GM23338 (cell line): ENCODE measurements around the gene RFNG. TPM values are rescaled to one million over a fixed set of nuclear protein-coding genes. Genes with fewer than 3 reads are reported as not detected.

ENCODE experiments used
- ATAC-seq: fragments of 200-7000 bp; cut with Tn5 transposase; 3 replicates; pipeline ENCODE4 v1.9.1; 2020
- DNase-seq: peaks from one replicate; pipeline ENCODE4 v3.0.0-alpha.2; 2015; ENCODE audit warnings: low spot score
- H2AFZ ChIP-seq: fragments of 200-600 bp; sonication (generic); 2 replicates; pipeline ENCODE4 v1.8.0; 2016; ENCODE audit warnings: antibody characterized with exemption, mild to moderate bottlenecking, moderate library complexity
- H3F3A ChIP-seq: fragments of 200-600 bp; sonication (generic); replicated peaks from 2 replicates; pipeline ENCODE4 v1.8.0; 2017; ENCODE audit warnings: antibody characterized with exemption, mixed run types, low read depth
- H3K27ac ChIP-seq: fragments of 200-600 bp; sonication (generic); 2 replicates; pipeline ENCODE4 v1.6.1; 2016; ENCODE audit warnings: low read depth
- H3K27me3 ChIP-seq: fragments of 200-600 bp; sonication (generic); 2 replicates; pipeline ENCODE4 v1.8.0; 2016; ENCODE audit warnings: mild to moderate bottlenecking, mixed run types, moderate library complexity; ENCODE audit not compliant: insufficient read depth
- H3K36me3 ChIP-seq: fragments of 200-600 bp; sonication (generic); 2 replicates; pipeline ENCODE4 v1.8.0; 2016; ENCODE audit warnings: mild to moderate bottlenecking; ENCODE audit not compliant: insufficient read depth
- H3K4me1 ChIP-seq: fragments of 200-600 bp; sonication (generic); 2 replicates; pipeline ENCODE4 v1.8.0; 2016; ENCODE audit warnings: mild to moderate bottlenecking, moderate library complexity; ENCODE audit not compliant: insufficient read depth
- H3K4me2 ChIP-seq: fragments of 200-600 bp; sonication (generic); 2 replicates; pipeline ENCODE4 v1.7.1; 2017; ENCODE audit warnings: mixed run types
- H3K4me3 ChIP-seq: fragments of 200-600 bp; sonication (generic); 2 replicates; pipeline ENCODE4 v1.6.1; 2016; ENCODE audit warnings: mixed run types
- H3K79me2 ChIP-seq: fragments of 200-600 bp; sonication (generic); replicated peaks from 2 replicates; pipeline ENCODE4 v1.8.0; 2017; ENCODE audit warnings: mild to moderate bottlenecking; ENCODE audit not compliant: insufficient read depth
- H3K9me2 ChIP-seq: fragments of 200-600 bp; sonication (generic); 2 replicates; pipeline ENCODE4 v1.8.0; 2017; ENCODE audit not compliant: insufficient read depth
- H4K20me1 ChIP-seq: fragments of 200-600 bp; sonication (generic); replicated peaks from 2 replicates; pipeline ENCODE4 v1.8.0; 2017; ENCODE audit warnings: mild to moderate bottlenecking; ENCODE audit not compliant: insufficient read depth
- H3K27ac Mint-ChIP-seq: 2 replicates; pipeline ENCODE4 v1.8.0; 2020; ENCODE audit warnings: inconsistent platforms, mild to moderate bottlenecking, moderate library complexity, mixed read lengths
- H3K27me3 Mint-ChIP-seq: 3 replicates; pipeline ENCODE4 v1.8.0; 2022; ENCODE audit warnings: low read depth, mild to moderate bottlenecking, moderate library complexity, mixed read lengths, inconsistent platforms; ENCODE audit not compliant: insufficient read depth, poor library complexity
- H3K36me3 Mint-ChIP-seq: 3 replicates; pipeline ENCODE4 v1.8.0; 2021; ENCODE audit warnings: low read depth, mild to moderate bottlenecking, inconsistent platforms, moderate library complexity, mixed read lengths
- H3K4me1 Mint-ChIP-seq: 3 replicates; pipeline ENCODE4 v1.8.0; 2020; ENCODE audit warnings: mild to moderate bottlenecking, inconsistent platforms, mixed read lengths
- H3K4me3 Mint-ChIP-seq: 3 replicates; pipeline ENCODE4 v1.8.0; 2021; ENCODE audit warnings: moderate library complexity, mild to moderate bottlenecking, inconsistent platforms, mixed read lengths
- H3K9me3 Mint-ChIP-seq: 3 replicates; pipeline ENCODE4 v1.8.0; 2020; ENCODE audit warnings: moderate library complexity, mild to moderate bottlenecking, inconsistent platforms, mixed read lengths
- CREB1 ChIP-seq: fragments of 250-450 bp; sonication (Bioruptor Pico); IDR thresholded peaks from 2 replicates; pipeline ENCODE4 v1.5.0; 2020; ENCODE audit warnings: low read depth, mild to moderate bottlenecking, moderate library complexity
- ETS1 ChIP-seq: IDR thresholded peaks from 2 replicates; pipeline ENCODE4 v1.6.1; 2016; ENCODE audit warnings: antibody characterized with exemption
- EZH2 ChIP-seq: fragments of 200-600 bp; sonication (generic); IDR thresholded peaks from one replicate; pipeline ENCODE4 v1.8.0; 2017; ENCODE audit warnings: antibody characterized with exemption, mild to moderate bottlenecking, low read depth; ENCODE audit not compliant: unreplicated experiment
- EZH2phosphoT487 ChIP-seq: fragments of 200-600 bp; sonication (generic); IDR thresholded peaks from one replicate; pipeline ENCODE4 v1.8.1; 2018; ENCODE audit warnings: antibody characterized with exemption; ENCODE audit not compliant: unreplicated experiment
- NANOG ChIP-seq: IDR thresholded peaks from 2 replicates; pipeline ENCODE4 v1.6.1; 2016; ENCODE audit warnings: antibody characterized with exemption, borderline replicate concordance
- POLR2AphosphoS5 ChIP-seq: IDR thresholded peaks from 2 replicates; pipeline ENCODE4 v1.6.1; 2016; ENCODE audit warnings: antibody characterized with exemption, low read depth
- ZNF114 ChIP-seq: fragments of 250-450 bp; sonication (Bioruptor Pico); IDR thresholded peaks from 2 replicates; pipeline ENCODE4 v1.5.0; 2020; ENCODE audit warnings: mild to moderate bottlenecking, moderate library complexity
- ZNF331 ChIP-seq: fragments of 250-450 bp; sonication (Bioruptor Pico); IDR thresholded peaks from 2 replicates; pipeline ENCODE4 v1.5.0; 2020; ENCODE audit warnings: low read depth, mild to moderate bottlenecking, moderate library complexity
- polyA plus RNA-seq: library from polyadenylated mRNA; unstranded; fragments of >200 nt; fragmentation: Nextera tagmentation; extraction: Ambion mirVana; gene quantifications from 2 replicates; pipeline ENCODE4 v1.2.1, GENCODE V29; 2016
- total RNA-seq: library from RNA; depleted of rRNA; stranded (reverse); fragments of >200 nt; shearing (Covaris generic); gene quantifications from 2 replicates; pipeline ENCODE4 v1.2.3, GENCODE V29; 2014
- TF ChIP-seq, protein P1 (sequence below): IDR thresholded peaks from one replicate; pipeline ENCODE4 v1.6.1; 2018; ENCODE audit warnings: antibody characterized with exemption; ENCODE audit not compliant: unreplicated experiment
- TF ChIP-seq, protein P2 (sequence below), 2 experiments: fragments of 200-600 bp in 1 of 2; sonication (generic) in 1 of 2; conservative IDR thresholded peaks; 2 replicates each; pipeline versions ENCODE4 v1.5.1 to v1.6.1; 2016 to 2017; ENCODE audit warnings: antibody characterized with exemption in 2 of 2, low read depth in 2 of 2, mild to moderate bottlenecking in 2 of 2, moderate library complexity in 1 of 2

Gene RFNG
- total and polyA plus RNA-seq, 2 experiments from 2014 or later, result 18.0 to 44.7 TPM

GRCh38 chr17:82055965-82056728 lies 4.5 kb upstream of the RFNG start:
- ATAC-seq, result no peak
- no peak overlapping the region for H3K27ac ChIP-seq
- peaks cover 8% of the 10 kb centered on the region; the same call in 1 of the 2 replicates for H4K20me1 ChIP-seq

DNA sequence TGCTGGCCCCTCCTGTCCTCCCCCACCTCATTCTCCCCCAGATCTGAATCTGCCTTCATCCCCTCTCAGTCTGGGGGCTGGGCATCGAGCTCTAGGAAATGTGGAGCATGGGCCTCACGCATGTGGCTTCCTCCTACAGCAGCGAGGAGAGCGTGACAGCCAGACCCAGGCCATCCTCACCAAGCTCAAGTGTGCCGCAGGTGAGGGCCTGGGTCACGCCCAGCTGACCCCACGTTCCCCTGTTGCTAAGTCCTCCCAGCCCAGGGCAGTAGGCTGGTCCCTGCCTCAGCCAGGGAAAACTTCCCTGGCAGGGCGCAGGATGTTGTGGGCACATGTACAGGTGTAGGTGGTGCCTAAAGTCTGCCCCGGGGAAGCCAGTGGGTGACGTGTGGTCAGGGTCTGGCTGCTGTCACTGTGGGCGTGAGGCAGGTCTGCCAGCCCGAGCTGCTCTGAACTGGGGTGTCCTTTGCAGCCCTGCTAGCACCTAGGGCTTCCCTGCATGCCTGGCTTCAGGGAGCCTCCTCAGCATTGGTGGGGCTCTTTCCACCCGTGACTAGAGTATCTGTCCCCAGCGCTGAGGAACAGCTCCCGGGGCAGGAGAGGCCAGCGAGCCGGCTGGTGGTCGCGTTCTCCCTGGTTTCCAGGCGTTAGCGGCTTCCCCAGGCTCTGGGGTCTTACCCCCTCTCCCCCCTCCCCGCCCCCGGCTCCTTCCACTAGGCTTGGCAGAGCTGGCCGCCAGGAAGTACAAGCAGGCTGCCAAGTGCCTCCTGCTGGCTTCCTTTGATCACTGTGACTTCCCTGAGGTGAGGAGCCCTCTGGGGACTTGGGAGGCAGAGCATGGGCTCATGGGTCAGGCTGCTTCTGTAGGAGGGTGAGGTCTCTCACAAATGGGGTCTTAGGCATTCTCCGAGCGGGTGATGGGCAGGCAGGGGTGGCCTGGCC lies 3.7 kb upstream of the RFNG start:
- H4K20me1 ChIP-seq, result peaks cover 8% of the 10 kb centered on the region; the same call in 1 of the 2 replicates
- no peak overlapping the region for H3K4me3 Mint-ChIP-seq
- TF ChIP-seq ZNF331, result no peak
- TF ChIP-seq POLR2AphosphoS5, result no peak
- TF ChIP-seq EZH2, result no peak
- TF ChIP-seq NANOG, result no peak
- TF ChIP-seq, protein P1, sequence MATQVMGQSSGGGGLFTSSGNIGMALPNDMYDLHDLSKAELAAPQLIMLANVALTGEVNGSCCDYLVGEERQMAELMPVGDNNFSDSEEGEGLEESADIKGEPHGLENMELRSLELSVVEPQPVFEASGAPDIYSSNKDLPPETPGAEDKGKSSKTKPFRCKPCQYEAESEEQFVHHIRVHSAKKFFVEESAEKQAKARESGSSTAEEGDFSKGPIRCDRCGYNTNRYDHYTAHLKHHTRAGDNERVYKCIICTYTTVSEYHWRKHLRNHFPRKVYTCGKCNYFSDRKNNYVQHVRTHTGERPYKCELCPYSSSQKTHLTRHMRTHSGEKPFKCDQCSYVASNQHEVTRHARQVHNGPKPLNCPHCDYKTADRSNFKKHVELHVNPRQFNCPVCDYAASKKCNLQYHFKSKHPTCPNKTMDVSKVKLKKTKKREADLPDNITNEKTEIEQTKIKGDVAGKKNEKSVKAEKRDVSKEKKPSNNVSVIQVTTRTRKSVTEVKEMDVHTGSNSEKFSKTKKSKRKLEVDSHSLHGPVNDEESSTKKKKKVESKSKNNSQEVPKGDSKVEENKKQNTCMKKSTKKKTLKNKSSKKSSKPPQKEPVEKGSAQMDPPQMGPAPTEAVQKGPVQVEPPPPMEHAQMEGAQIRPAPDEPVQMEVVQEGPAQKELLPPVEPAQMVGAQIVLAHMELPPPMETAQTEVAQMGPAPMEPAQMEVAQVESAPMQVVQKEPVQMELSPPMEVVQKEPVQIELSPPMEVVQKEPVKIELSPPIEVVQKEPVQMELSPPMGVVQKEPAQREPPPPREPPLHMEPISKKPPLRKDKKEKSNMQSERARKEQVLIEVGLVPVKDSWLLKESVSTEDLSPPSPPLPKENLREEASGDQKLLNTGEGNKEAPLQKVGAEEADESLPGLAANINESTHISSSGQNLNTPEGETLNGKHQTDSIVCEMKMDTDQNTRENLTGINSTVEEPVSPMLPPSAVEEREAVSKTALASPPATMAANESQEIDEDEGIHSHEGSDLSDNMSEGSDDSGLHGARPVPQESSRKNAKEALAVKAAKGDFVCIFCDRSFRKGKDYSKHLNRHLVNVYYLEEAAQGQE, result no peak
- TF ChIP-seq, protein P2, sequence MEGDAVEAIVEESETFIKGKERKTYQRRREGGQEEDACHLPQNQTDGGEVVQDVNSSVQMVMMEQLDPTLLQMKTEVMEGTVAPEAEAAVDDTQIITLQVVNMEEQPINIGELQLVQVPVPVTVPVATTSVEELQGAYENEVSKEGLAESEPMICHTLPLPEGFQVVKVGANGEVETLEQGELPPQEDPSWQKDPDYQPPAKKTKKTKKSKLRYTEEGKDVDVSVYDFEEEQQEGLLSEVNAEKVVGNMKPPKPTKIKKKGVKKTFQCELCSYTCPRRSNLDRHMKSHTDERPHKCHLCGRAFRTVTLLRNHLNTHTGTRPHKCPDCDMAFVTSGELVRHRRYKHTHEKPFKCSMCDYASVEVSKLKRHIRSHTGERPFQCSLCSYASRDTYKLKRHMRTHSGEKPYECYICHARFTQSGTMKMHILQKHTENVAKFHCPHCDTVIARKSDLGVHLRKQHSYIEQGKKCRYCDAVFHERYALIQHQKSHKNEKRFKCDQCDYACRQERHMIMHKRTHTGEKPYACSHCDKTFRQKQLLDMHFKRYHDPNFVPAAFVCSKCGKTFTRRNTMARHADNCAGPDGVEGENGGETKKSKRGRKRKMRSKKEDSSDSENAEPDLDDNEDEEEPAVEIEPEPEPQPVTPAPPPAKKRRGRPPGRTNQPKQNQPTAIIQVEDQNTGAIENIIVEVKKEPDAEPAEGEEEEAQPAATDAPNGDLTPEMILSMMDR (conservative IDR thresholded peaks at IDR 0.05; ENCODE audit: low read depth in 2 of 2), result no peak
- no peak for TF ChIP-seq ZNF114 (CRISPR knock-in tag)
- TF ChIP-seq ETS1, result no peak
- TF ChIP-seq EZH2phosphoT487, result no peak
- TF ChIP-seq CREB1 (CRISPR knock-in tag), result no peak

More at GRCh38 chr17:82055965-82056728, 4.5 kb upstream of the RFNG start:
- Mint-ChIP-seq H3K4me3 (no peak overlapping the region), H3K36me3 (peaks cover 22% of the 10 kb centered on the region), H3K27ac (no peak overlapping the region), H3K27me3 (peaks cover 16% of the 10 kb centered on the region), H3K4me1 (no peaks in the 10 kb centered on the region; the same call in 2 of the 3 replicates), H3K9me3 (no peaks in the 10 kb centered on the region)
- no peaks in the 10 kb centered on the region for H3K4me1 ChIP-seq
- H3K9me2 ChIP-seq, result no peaks in the 10 kb centered on the region
- H3K36me3 ChIP-seq, result peaks cover 4% of the 10 kb centered on the region; the same call in 1 of the 2 replicates
- no peak overlapping the region for H3K4me2 ChIP-seq
- peaks cover 9% of the 10 kb centered on the region; the same call in 1 of the 2 replicates for H3F3A ChIP-seq
- no peak for DNase-seq
- H2AFZ ChIP-seq, result no peak overlapping the region
- H3K4me3 ChIP-seq, result no peak overlapping the region
- H3K27me3 ChIP-seq, result no peaks in the 10 kb centered on the region
- peaks cover 9% of the 10 kb centered on the region; the same call in 1 of the 2 replicates for H3K79me2 ChIP-seq
- no peak for TF ChIP-seq CREB1 (CRISPR knock-in tag)
- TF ChIP-seq, protein P2 (conservative IDR thresholded peaks at IDR 0.05; ENCODE audit: low read depth in 2 of 2), result no peak

More for the DNA sequence above, 3.7 kb upstream of the RFNG start:
- ATAC-seq (no peak), DNase-seq (no peak)
- Histone ChIP-seq H3K4me2 (no peak overlapping the region), H3F3A (peaks cover 9% of the 10 kb centered on the region; the same call in 1 of the 2 replicates), H3K79me2 (peaks cover 9% of the 10 kb centered on the region; the same call in 1 of the 2 replicates), H3K4me3 (no peak overlapping the region), H3K27me3 (no peaks in the 10 kb centered on the region), H3K36me3 (peaks cover 4% of the 10 kb centered on the region; the same call in 1 of the 2 replicates), H3K27ac (no peak overlapping the region), H2AFZ (no peak overlapping the region), H3K4me1 (no peaks in the 10 kb centered on the region), H3K9me2 (no peaks in the 10 kb centered on the region)
- H3K9me3 Mint-ChIP-seq, result no peaks in the 10 kb centered on the region
- H3K27ac Mint-ChIP-seq, result no peak overlapping the region
- peaks cover 22% of the 10 kb centered on the region for H3K36me3 Mint-ChIP-seq
- H3K27me3 Mint-ChIP-seq, result peaks cover 16% of the 10 kb centered on the region
- no peaks in the 10 kb centered on the region; the same call in 2 of the 3 replicates for H3K4me1 Mint-ChIP-seq
